K562 (cell line): ENCODE data around the gene TPPP. TPM values are rescaled to one million over a fixed set of nuclear protein-coding genes. Genes with fewer than 3 reads are reported as not detected.

Experiments
- BRF2 ChIP-seq: IDR thresholded peaks from 3 replicates; pipeline ENCODE4 v1.6.1; 2011; ENCODE audit warnings: borderline replicate concordance, mild to moderate bottlenecking; ENCODE audit not compliant: insufficient read length, insufficient read depth
- CBX8 ChIP-seq: fragments of 200-600 bp; sonication (generic); IDR thresholded peaks from 2 replicates; pipeline ENCODE4 v1.6.1; 2012; ENCODE audit warnings: borderline replicate concordance, mixed run types, low read depth, mild to moderate bottlenecking, moderate library complexity, mixed read lengths, low read length, control low read depth, inconsistent platforms; ENCODE audit not compliant: poor library complexity, severe bottlenecking; ENCODE audit errors: extremely low read depth
- HDAC1 ChIP-seq, 2 experiments: fragments of 450-650 bp; IDR thresholded peaks; 2 replicates each; pipeline ENCODE4 v1.6.1; 2016 to 2017; ENCODE audit warnings: inconsistent platforms in 1 of 2, mild to moderate bottlenecking in 1 of 2, moderate library complexity in 1 of 2
- NR2C2 ChIP-seq, 2 experiments: fragments of 200-800 bp in 1 of 2; sonication (Bioruptor generic) in 1 of 2; sonication (generic) in 1 of 2; formaldehyde crosslinking in 1 of 2; IDR thresholded peaks; 2 replicates each; pipeline versions ENCODE4 v1.6.1 to v1.8.0; 2016 to 2022; ENCODE audit warnings: mild to moderate bottlenecking in 1 of 2, missing compliant biosample characterization in 1 of 2, missing genetic modification characterization in 1 of 2, missing genetic modification reagents in 1 of 2
- PML ChIP-seq: IDR thresholded peaks from 2 replicates; pipeline ENCODE4 v1.6.1; 2012; ENCODE audit warnings: low read length, inconsistent platforms
- POLR2A ChIP-seq: fragments of 450-650 bp; conservative IDR thresholded peaks from 2 replicates; pipeline ENCODE4 v1.6.1; 2016
- SP1 ChIP-seq: sonication (generic); formaldehyde crosslinking; IDR thresholded peaks from 2 replicates; pipeline ENCODE4 v1.8.1; 2022; ENCODE audit warnings: mild to moderate bottlenecking, missing genetic modification reagents
- VEZF1 ChIP-seq: fragments of 200-800 bp; sonication (Bioruptor generic); IDR thresholded peaks from 2 replicates; pipeline ENCODE4 v1.6.1; 2017; ENCODE audit warnings: missing genetic modification characterization, missing compliant biosample characterization
- ZNF133 ChIP-seq: fragments of 250-450 bp; sonication (Bioruptor Pico); IDR thresholded peaks from 2 replicates; pipeline ENCODE4 v1.4.0; 2020; ENCODE audit warnings: mild to moderate bottlenecking
- ZNF316 ChIP-seq: fragments of 450-650 bp; IDR thresholded peaks from 2 replicates; pipeline ENCODE4 v1.6.1; 2016
- polyA plus RNA-seq, 8 experiments: library from polyadenylated mRNA; depleted of rRNA in 4 of 8; stranded (reverse) in 5 of 8; unstranded in 3 of 8; fragments of >200 nt; fragmentation: Nextera tagmentation in 2 of 8; fragmentation: Illumina TruSeq in 1 of 8; extraction: Ambion mirVana in 2 of 8; extraction: Trizol in 1 of 8; gene quantifications; 2 replicates each; pipeline versions ENCODE4 v1.2.1 to v1.2.3, GENCODE V29; 2011 to 2014; ENCODE audit warnings: inconsistent platforms in 1 of 8, missing spikeins in 1 of 8
- total RNA-seq, 7 experiments: library from RNA; depleted of rRNA in 6 of 7; stranded (reverse); fragments of >200 nt in 6 of 7; fragmentation: Illumina TruSeq in 2 of 7; extraction: Trizol in 2 of 7; gene quantifications; 2 replicates each; pipeline versions ENCODE4 v1.2.1 to v1.2.3, GENCODE V29; 2011 to 2021; ENCODE audit warnings: low replicate concordance in 1 of 7
- TF ChIP-seq, protein P1 (sequence below): fragments of 450-650 bp; IDR thresholded peaks from 2 replicates; pipeline ENCODE4 v1.6.1; 2018; ENCODE audit warnings: mild to moderate bottlenecking, low read depth; ENCODE audit not compliant: partially characterized antibody
- TF ChIP-seq, protein P2 (sequence below): fragments of 250-450 bp; sonication (Bioruptor Pico); IDR thresholded peaks from 2 replicates; pipeline ENCODE4 v1.5.0; 2022; ENCODE audit warnings: mild to moderate bottlenecking
- TF ChIP-seq, protein P3 (sequence below): fragments of 250-450 bp; sonication (Bioruptor Pico); IDR thresholded peaks from 2 replicates; pipeline ENCODE4 v1.8.0; 2022; ENCODE audit warnings: inconsistent platforms, mild to moderate bottlenecking, moderate library complexity, borderline replicate concordance
- TF ChIP-seq, protein P4 (sequence below): IDR thresholded peaks from 3 replicates; pipeline ENCODE4 v1.6.1; 2011; ENCODE audit warnings: borderline replicate concordance, mild to moderate bottlenecking, moderate library complexity; ENCODE audit not compliant: insufficient read length; ENCODE audit errors: extremely low read depth

Gene TPPP
- total and polyA plus RNA-seq, 9 of the 15 experiments (the other 6 are each of a cell fraction or from before 2014, with no cell fraction given), result 0.01 to 0.07 (median 0.03) TPM; not detected in 6

- TF ChIP-seq, protein P1, sequence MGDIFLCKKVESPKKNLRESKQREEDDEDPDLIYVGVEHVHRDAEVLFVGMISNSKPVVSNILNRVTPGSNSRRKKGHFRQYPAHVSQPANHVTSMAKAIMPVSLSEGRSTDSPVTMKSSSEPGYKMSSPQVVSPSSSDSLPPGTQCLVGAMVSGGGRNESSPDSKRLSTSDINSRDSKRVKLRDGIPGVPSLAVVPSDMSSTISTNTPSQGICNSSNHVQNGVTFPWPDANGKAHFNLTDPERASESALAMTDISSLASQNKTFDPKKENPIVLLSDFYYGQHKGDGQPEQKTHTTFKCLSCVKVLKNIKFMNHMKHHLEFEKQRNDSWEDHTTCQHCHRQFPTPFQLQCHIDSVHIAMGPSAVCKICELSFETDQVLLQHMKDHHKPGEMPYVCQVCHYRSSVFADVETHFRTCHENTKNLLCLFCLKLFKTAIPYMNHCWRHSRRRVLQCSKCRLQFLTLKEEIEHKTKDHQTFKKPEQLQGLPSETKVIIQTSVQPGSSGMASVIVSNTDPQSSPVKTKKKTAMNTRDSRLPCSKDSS, result no peak
- TF ChIP-seq VEZF1 (peak; percentile 80; the same call in 1 of the 2 replicates), POLR2A (peak; percentile 58; the same call in 1 of the 2 replicates), PML (peak; percentile 7; the same call in 1 of the 2 replicates), ZNF133 (CRISPR knock-in tag) (0 out of 2 replicates have a peak, but pooled peaks have one; percentile 41), CBX8 (no peak), NR2C2 (CRISPR knock-in tag; IDR thresholded peaks at IDR 0.05) (0 out of 2 replicates have a peak, but pooled peaks have one; percentile 7), NR2C2 (tag; IDR thresholded peaks at IDR 0.05) (no peak), ZNF316 (no peak), BRF2 (no peak), SP1 (CRISPR knock-in tag) (peak; percentile 50), HDAC1 (IDR thresholded peaks at IDR 0.05) (peak in 1 of 2 experiments; percentile 66; a peak in 1 of 4 replicates)
- TF ChIP-seq, protein P2, sequence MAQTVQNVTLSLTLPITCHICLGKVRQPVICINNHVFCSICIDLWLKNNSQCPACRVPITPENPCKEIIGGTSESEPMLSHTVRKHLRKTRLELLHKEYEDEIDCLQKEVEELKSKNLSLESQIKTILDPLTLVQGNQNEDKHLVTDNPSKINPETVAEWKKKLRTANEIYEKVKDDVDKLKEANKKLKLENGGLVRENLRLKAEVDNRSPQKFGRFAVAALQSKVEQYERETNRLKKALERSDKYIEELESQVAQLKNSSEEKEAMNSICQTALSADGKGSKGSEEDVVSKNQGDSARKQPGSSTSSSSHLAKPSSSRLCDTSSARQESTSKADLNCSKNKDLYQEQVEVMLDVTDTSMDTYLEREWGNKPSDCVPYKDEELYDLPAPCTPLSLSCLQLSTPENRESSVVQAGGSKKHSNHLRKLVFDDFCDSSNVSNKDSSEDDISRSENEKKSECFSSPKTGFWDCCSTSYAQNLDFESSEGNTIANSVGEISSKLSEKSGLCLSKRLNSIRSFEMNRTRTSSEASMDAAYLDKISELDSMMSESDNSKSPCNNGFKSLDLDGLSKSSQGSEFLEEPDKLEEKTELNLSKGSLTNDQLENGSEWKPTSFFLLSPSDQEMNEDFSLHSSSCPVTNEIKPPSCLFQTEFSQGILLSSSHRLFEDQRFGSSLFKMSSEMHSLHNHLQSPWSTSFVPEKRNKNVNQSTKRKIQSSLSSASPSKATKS (CRISPR knock-in tag), result no peak
- TF ChIP-seq, protein P3, sequence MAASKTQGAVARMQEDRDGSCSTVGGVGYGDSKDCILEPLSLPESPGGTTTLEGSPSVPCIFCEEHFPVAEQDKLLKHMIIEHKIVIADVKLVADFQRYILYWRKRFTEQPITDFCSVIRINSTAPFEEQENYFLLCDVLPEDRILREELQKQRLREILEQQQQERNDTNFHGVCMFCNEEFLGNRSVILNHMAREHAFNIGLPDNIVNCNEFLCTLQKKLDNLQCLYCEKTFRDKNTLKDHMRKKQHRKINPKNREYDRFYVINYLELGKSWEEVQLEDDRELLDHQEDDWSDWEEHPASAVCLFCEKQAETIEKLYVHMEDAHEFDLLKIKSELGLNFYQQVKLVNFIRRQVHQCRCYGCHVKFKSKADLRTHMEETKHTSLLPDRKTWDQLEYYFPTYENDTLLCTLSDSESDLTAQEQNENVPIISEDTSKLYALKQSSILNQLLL (CRISPR knock-in tag), result no peak
- TF ChIP-seq, protein P4, sequence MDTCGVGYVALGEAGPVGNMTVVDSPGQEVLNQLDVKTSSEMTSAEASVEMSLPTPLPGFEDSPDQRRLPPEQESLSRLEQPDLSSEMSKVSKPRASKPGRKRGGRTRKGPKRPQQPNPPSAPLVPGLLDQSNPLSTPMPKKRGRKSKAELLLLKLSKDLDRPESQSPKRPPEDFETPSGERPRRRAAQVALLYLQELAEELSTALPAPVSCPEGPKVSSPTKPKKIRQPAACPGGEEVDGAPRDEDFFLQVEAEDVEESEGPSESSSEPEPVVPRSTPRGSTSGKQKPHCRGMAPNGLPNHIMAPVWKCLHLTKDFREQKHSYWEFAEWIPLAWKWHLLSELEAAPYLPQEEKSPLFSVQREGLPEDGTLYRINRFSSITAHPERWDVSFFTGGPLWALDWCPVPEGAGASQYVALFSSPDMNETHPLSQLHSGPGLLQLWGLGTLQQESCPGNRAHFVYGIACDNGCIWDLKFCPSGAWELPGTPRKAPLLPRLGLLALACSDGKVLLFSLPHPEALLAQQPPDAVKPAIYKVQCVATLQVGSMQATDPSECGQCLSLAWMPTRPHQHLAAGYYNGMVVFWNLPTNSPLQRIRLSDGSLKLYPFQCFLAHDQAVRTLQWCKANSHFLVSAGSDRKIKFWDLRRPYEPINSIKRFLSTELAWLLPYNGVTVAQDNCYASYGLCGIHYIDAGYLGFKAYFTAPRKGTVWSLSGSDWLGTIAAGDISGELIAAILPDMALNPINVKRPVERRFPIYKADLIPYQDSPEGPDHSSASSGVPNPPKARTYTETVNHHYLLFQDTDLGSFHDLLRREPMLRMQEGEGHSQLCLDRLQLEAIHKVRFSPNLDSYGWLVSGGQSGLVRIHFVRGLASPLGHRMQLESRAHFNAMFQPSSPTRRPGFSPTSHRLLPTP, result no peak
Observed at GRCh38 chr5:611731-612486, 81.2 kb downstream of the TPPP start, which contains the start of gene CEP72 (continued).
